HG02943 (cell line): ENCODE measurements around the gene AMD1.
A peak's percentile ranks its signal among the peaks of the same experiment; 100 is the strongest.

Experiments used
- ATAC-seq: cut with Tn5 transposase; IDR thresholded peaks from one replicate; pipeline ENCODE4 v1.9.1; 2021; ENCODE audit warnings: mild to moderate bottlenecking, low read depth, moderate library complexity; ENCODE audit not compliant: unreplicated experiment

Gene AMD1

GRCh38 chr6:110934381-110934898 is 59.9 kb downstream of the AMD1 start:
- ATAC-seq: no peak

GRCh38 chr6:110935171-110935570 is 60.6 kb downstream of the AMD1 start:
- no peak for ATAC-seq

GRCh38 chr6:110938171-110938570 is 63.6 kb downstream of the AMD1 start:
- no peak for ATAC-seq

GRCh38 chr6:110939429-110940200 is 65.0 kb downstream of the AMD1 start:
- ATAC-seq: no peak

- ATAC-seq: peak; percentile 97
Observed at GRCh38 chr6:110944681-110945151, 70.1 kb downstream of the AMD1 start.
